ENCODE results near the gene CDT1.
"Not testable (repeated sequence)": the region's sequence is repeated elsewhere in the genome, so short reads cannot be mapped to it uniquely, and the experiment has no call there.

CDT1 gene

DNA sequence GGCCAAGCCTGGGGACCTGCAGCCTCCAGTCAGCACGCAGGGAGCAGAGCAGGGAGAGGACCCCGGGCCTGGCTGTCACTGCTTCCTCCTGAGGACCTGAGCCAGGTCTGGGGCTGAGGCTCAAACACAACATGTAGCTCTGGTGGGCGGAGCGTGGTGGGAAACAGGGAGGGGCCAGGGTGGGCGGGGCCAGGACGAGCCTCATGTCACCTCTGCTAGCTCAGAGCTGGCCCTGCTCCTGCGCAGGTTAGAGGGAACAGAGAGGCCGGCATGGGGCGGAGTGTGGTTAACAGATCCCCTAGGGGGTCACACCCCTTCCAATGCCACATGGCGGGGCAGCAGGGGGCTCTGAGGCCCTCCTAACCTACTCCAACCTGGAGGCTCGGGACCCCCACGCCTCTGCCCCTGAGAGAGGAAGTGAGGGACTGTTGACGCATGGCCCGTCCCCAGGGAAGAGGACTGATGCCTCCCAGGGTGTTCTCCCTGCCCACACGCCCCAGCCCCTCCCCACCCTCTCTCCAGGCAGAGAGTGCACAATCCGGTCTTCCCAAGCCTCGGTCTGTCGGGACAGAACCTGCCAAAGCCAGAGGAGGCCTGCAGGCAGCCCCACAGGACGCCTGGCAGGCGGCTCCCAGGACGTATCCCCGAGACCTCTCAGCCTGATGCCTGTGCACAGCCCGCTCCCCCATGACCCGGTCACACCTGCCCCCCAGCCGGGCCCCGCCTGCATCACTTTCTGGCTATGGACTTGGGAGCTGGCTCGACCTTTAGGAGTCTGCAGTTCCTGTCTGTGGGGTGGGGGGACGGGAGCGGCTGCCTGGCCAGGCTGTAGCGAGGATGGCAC is 33.8 kb upstream of the CDT1 start:
- Histone ChIP-seq H3K27me3 (ENCODE audit: insufficient read depth, low read length) (peaks cover 8% of the 10 kb centered on the region; the same call in 1 of the 2 replicates), H3K27ac (ENCODE audit: low read depth, low read length) (no peak overlapping the region), H3K4me3 (ENCODE audit: low read length) (0 out of 2 replicates have a peak overlapping the region, but pooled peaks have one; percentile 27), H3K36me3 (ENCODE audit: insufficient read depth, low read length) (no peaks in the 10 kb centered on the region), H3K4me1 (ENCODE audit: insufficient read depth, low read length) (peaks cover 38% of the 10 kb centered on the region), H3K9me3 (ENCODE audit: insufficient read depth, low read depth, low read length) (no peaks in the 10 kb centered on the region), H3K9ac (ENCODE audit: low read depth, low read length) (no peak overlapping the region)
- WGBS, result 13% methylated on average over 29 of the region's 30 CpGs

DNA sequence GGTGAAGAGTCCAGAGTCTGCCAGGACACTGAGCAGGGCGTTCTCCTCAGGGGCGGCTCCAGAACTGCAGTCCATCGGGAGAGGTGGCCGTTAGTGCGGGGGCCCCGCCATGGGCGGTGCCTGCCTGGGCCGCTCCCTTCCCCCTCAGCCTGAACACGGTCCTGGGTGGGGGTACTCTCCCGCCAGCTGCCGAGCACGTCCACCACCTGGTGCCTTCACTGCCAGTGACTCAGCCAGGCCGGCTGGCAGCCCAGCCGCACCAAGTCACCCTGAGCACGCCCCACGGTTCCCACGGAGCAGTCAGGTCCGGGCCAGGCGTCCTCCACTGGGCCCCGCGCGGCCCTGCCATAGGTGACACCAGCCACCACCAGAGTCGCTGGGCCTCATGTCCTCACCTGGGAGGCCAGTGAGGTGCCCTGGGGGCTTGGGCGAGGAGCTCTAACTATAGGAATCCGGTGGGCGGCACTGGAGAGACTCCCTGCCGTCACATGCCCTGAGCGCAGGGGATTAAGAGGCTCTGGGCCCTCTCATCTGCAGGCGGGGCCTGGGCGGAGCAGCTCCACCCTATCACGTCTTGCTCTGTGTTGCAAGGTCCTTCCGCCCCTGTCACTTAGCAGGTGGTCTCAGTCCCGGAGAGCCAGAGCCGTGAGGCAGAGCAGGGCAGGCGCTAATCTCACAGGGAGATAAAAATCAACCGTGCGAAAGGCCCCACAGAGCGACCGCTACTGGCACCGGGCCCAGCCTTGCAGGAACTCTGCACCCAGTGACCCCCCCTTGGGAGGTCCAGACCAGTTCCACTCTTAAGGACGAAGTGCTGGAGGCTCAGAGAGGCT is 32.9 kb upstream of the CDT1 start:
- Histone ChIP-seq H3K9me3 (ENCODE audit: insufficient read depth, low read depth, low read length) (no peaks in the 10 kb centered on the region), H3K36me3 (ENCODE audit: insufficient read depth, low read length) (no peaks in the 10 kb centered on the region), H3K27ac (ENCODE audit: low read depth, low read length) (peak overlapping the region; percentile 15; the same call in 1 of the 2 replicates), H3K27me3 (ENCODE audit: insufficient read depth, low read length) (peaks cover 8% of the 10 kb centered on the region; the same call in 1 of the 2 replicates), H3K4me3 (ENCODE audit: low read length) (no peak overlapping the region), H3K4me1 (ENCODE audit: insufficient read depth, low read length) (peaks cover 33% of the 10 kb centered on the region), H3K9ac (ENCODE audit: low read depth, low read length) (no peak overlapping the region)
- WGBS, result 8% methylated on average over 41 of the region's 41 CpGs

DNA sequence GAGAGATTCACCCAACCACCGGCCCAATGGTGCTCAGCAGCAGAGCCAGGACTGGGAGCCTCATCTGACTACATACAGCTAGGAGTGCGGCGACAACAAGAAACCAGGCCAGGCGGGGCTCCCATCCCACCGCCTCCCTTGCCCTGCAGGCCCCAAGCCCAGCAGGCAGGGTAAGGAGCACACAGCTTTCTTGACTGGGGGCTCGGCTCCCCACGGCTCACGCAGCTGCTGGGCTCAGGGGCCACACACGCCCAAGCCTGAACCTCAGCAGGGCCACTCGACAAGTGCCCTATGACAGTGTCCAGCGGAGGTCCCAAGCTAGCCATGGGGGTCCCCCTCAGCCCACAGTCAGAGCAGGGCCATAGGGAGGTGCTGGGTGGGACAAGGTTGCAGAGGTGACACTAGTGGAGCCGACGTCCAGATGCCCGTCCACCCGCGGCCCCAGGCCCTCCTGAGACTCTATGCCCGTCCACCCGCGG is 32.3 kb upstream of the CDT1 start:
- Histone ChIP-seq H3K36me3 (ENCODE audit: insufficient read depth, low read length) (no peaks in the 10 kb centered on the region), H3K27ac (ENCODE audit: low read depth, low read length) (peak overlapping the region; percentile 15; the same call in 1 of the 2 replicates), H3K4me1 (ENCODE audit: insufficient read depth, low read length) (peaks cover 33% of the 10 kb centered on the region)

DNA sequence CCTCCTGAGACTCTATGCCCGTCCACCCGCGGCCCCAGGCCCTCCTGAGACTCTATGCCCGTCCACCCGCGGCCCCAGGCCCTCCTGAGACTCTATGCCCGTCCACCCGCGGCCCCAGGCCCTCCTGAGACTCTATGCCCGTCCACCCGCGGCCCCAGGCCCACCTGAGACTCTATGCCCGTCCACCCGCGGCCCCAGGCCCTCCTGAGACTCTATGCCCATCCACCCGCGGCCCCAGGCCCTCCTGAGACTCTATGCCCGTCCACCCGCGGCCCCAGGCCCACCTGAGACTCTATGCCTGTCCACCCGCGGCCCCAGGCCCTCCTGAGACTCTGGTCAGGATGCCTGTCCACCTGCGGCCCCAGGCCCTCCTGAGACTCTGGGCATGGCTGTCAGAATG is 31.8 kb upstream of the CDT1 start:
- 94% methylated on average over 12 of the region's 23 CpGs for WGBS
- not testable (repeated sequence) for H3K4me3 ChIP-seq (ENCODE audit: low read length); H3K9ac ChIP-seq (ENCODE audit: low read depth, low read length); H3K36me3 ChIP-seq (ENCODE audit: insufficient read depth, low read length); H3K9me3 ChIP-seq (ENCODE audit: insufficient read depth, low read depth, low read length); H3K27me3 ChIP-seq (ENCODE audit: insufficient read depth, low read length); H3K27ac ChIP-seq (ENCODE audit: low read depth, low read length)
- H3K4me1 ChIP-seq (ENCODE audit: insufficient read depth, low read length), result peaks cover 33% of the 10 kb centered on the region

More for the DNA sequence above, 32.3 kb upstream of the CDT1 start:
- H3K27me3 ChIP-seq (ENCODE audit: insufficient read depth, low read length), result peaks cover 8% of the 10 kb centered on the region; the same call in 1 of the 2 replicates
- no peaks in the 10 kb centered on the region for H3K9me3 ChIP-seq (ENCODE audit: insufficient read depth, low read depth, low read length)
- no peak overlapping the region for H3K9ac ChIP-seq (ENCODE audit: low read depth, low read length)
- H3K4me3 ChIP-seq (ENCODE audit: low read length), result no peak overlapping the region
- WGBS, result 67% methylated on average over 19 of the region's 19 CpGs

DNA sequence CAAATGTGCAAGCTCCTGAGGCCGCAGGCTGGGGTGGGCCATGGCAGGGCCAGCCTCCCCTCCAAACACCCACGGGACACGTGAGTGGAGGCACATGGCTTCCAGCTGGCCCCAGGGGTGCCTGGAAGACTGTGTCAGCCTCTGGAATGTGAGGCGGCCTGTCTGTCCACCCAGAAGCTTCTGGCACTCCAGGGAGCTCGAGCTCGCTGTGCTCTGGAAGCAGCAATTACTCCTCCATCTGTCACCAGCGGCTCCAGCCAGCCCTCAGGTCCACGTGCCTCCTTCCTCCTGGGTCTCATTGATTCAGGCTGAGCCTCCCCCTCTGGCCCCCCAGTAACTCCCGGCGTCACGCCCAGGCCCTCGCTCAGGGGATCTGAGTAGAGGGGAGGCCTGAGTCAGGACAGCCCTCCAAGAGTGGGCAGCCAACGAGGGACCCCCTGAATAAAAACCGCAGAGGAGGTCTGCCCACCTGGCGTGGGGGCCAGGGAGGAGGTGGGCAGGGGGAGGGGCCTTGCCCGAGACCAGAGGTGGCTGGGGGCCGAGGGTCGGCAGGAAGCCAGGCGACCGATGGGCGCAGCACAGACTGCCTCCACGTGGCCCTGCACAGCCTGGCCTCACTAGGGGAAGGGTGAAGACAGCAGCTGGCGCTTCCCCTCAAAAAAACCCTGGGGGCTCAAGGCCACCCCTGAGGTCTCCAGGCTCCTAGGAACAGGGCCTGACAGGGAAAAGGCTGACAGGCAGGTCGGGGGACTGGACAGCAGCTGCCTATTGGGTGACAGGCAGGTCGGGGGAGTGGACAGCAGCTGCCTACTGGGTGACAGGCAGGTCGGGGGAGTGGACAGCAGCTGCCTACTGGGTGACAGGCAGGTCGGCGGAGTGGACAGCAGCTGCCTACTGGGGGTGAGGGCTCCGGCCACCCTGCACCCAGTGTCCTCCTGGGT is 30.4 kb upstream of the CDT1 start:
- H3K36me3 ChIP-seq (ENCODE audit: insufficient read depth, low read length), result no peaks in the 10 kb centered on the region
- no peaks in the 10 kb centered on the region for H3K9me3 ChIP-seq (ENCODE audit: insufficient read depth, low read depth, low read length)
- peaks cover 8% of the 10 kb centered on the region; the same call in 1 of the 2 replicates for H3K27me3 ChIP-seq (ENCODE audit: insufficient read depth, low read length)
- H3K4me1 ChIP-seq (ENCODE audit: insufficient read depth, low read length), result peaks cover 33% of the 10 kb centered on the region
- H3K9ac ChIP-seq (ENCODE audit: low read depth, low read length), result no peak overlapping the region
- WGBS, result 79% methylated on average over 29 of the region's 29 CpGs
- H3K4me3 ChIP-seq (ENCODE audit: low read length), result no peak overlapping the region
- H3K27ac ChIP-seq (ENCODE audit: low read depth, low read length), result no peak overlapping the region

DNA sequence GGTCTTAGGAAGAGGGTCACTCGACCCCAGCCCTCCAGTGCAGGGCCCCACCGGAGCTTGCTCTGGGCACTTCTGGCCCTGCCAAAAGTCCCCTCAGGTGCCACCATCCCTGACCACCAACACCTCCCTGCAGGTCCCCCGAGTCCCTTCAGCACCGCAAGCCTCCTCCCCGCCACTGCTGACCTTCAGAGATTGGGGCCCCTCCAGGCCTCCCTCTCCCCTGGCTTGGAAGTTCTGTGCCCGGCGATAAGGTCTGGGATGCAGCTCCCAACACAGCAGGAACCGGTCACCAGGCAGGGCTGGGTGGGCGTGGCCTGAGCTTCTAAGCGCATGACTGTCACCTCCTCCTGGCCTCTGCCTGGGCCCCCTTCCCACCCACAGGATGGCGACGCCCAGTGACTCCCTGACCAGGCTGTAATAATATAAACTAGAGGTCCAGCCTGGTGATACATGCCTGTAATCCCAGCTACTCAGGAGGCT is 29.7 kb upstream of the CDT1 start:
- 63% methylated on average over 12 of the region's 12 CpGs for WGBS
- H3K27me3 ChIP-seq (ENCODE audit: insufficient read depth, low read length), result peaks cover 8% of the 10 kb centered on the region; the same call in 1 of the 2 replicates
- no peaks in the 10 kb centered on the region for H3K9me3 ChIP-seq (ENCODE audit: insufficient read depth, low read depth, low read length)
- H3K4me1 ChIP-seq (ENCODE audit: insufficient read depth, low read length), result peaks cover 28% of the 10 kb centered on the region
- no peak overlapping the region for H3K27ac ChIP-seq (ENCODE audit: low read depth, low read length)
- no peak overlapping the region for H3K9ac ChIP-seq (ENCODE audit: low read depth, low read length)
- no peak overlapping the region for H3K4me3 ChIP-seq (ENCODE audit: low read length)
- no peaks in the 10 kb centered on the region for H3K36me3 ChIP-seq (ENCODE audit: insufficient read depth, low read length)

DNA sequence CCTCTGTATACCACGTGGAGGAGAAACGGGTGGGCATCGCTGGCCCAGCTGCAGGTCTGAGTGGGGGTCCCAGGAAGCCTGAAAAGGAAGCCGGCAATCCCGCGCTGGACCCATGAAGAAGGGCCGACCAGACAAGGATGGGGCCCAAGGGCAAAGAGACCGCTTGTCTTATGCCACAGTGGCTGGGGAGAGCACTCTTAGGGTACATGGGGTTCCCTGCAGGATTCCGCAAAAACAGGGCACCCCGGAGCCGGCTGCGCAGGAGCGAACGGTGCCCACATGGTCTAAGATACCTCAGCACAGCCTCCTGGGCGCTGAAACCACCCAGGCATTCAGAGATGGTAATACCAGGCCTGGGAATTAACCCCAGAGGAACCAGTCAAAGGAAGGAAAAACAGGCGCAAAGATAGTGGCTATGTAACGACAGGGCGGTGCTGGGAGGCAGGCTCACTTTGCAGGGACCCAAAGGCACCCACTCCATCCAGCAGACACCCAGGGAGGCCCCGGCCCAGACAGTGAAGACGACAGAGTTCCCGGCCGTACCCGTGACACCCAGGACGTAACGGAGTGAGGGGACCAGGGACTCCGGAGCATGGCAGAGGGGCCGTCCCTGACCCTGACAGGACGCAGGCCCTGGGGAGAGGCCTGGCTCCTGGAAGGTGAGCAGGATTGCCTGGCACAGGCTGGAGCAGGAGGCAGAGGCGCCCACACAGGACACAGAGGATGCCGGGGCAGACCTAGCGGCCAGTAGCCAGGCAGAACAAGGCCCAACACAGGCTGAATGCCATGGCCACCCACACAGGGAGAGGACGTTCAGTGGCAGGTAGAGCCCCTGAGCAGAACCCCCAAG is 28.8 kb upstream of the CDT1 start:
- H3K36me3 ChIP-seq (ENCODE audit: insufficient read depth, low read length), result no peaks in the 10 kb centered on the region
- H3K27ac ChIP-seq (ENCODE audit: low read depth, low read length), result no peak overlapping the region
- no peaks in the 10 kb centered on the region for H3K9me3 ChIP-seq (ENCODE audit: insufficient read depth, low read depth, low read length)
- WGBS, result 94% methylated on average over 32 of the region's 32 CpGs
- peaks cover 8% of the 10 kb centered on the region; the same call in 1 of the 2 replicates for H3K27me3 ChIP-seq (ENCODE audit: insufficient read depth, low read length)
- no peak overlapping the region for H3K4me3 ChIP-seq (ENCODE audit: low read length)
- H3K4me1 ChIP-seq (ENCODE audit: insufficient read depth, low read length), result peaks cover 25% of the 10 kb centered on the region
- H3K9ac ChIP-seq (ENCODE audit: low read depth, low read length), result no peak overlapping the region

DNA sequence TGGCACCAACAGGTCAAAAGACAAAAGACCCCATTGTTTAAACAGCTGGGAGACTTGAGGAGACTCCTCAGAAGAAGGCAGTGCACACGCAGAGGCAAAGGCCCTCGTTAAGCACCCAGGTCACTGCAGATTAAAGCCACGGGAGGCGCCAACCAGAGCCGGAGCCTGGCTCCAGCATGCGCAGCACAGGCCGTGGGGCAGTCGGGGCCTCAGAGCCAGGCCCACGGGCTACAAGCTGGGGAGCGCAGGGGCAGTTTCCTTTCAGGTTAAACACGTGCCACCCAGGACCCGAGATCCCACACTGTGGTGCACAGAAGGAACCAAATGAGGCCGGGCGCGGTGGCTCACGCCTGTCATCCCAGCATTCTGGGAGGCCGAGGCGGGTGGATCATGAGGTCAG is 27.8 kb upstream of the CDT1 start:
- Histone ChIP-seq H3K36me3 (ENCODE audit: insufficient read depth, low read length) (no peaks in the 10 kb centered on the region), H3K4me3 (ENCODE audit: low read length) (no peak overlapping the region), H3K9ac (ENCODE audit: low read depth, low read length) (no peak overlapping the region), H3K27ac (ENCODE audit: low read depth, low read length) (no peak overlapping the region), H3K9me3 (ENCODE audit: insufficient read depth, low read depth, low read length) (no peaks in the 10 kb centered on the region), H3K27me3 (ENCODE audit: insufficient read depth, low read length) (peaks cover 3% of the 10 kb centered on the region; the same call in 1 of the 2 replicates), H3K4me1 (ENCODE audit: insufficient read depth, low read length) (peaks cover 14% of the 10 kb centered on the region)
- 93% methylated on average over 18 of the region's 18 CpGs for WGBS

DNA sequence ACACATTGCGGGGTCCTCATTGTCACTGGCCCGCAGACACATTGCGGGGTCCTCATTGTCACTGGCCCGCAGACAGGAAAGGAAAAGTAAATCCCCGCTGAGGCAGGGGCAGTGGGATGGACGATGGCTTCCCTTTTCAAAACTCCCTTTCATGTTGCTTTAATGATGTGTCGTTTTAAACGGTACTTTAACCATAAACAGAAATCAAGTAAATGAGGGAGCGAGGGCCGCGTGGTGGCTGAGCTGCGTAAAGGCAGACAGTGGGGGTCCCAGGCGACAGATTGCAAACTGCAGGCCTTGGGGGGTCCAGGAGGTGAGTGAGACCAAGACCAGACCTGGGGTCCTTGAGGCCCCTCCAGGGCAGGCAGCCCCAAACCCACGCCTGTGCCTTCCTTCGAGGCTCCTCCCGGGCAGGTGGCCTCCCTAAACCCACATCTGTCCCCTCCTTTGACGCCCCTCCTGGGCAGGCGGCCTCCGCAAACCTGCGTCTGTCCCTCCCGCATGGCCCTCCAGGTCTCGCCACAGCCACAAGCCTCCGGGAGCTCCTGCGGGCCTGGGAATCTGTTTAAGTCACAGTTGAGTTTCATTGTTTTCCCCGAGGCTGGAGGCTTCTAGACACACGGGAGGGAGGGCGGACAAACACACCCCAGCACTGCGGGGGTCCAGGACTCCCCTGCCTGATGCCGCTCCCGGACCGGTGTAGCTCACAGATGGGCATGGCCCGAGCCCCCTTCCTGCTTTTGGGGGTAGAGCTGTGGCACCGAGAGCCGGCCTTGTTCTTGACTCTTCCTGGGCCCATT is 25.9 kb upstream of the CDT1 start:
- H3K9me3 ChIP-seq (ENCODE audit: insufficient read depth, low read depth, low read length), result no peaks in the 10 kb centered on the region
- H3K4me3 ChIP-seq (ENCODE audit: low read length), result no peak overlapping the region
- H3K27ac ChIP-seq (ENCODE audit: low read depth, low read length), result 0 out of 2 replicates have a peak overlapping the region, but pooled peaks have one; percentile 30
- H3K36me3 ChIP-seq (ENCODE audit: insufficient read depth, low read length), result no peaks in the 10 kb centered on the region
- H3K9ac ChIP-seq (ENCODE audit: low read depth, low read length), result peak overlapping the region; percentile 24; the same call in 1 of the 2 replicates
- peaks cover 11% of the 10 kb centered on the region; the same call in 1 of the 2 replicates for H3K4me1 ChIP-seq (ENCODE audit: insufficient read depth, low read length)
- WGBS, result 68% methylated on average over 34 of the region's 34 CpGs
- no peaks in the 10 kb centered on the region for H3K27me3 ChIP-seq (ENCODE audit: insufficient read depth, low read length)
